PFSK-1 (cell line): ENCODE measurements around the gene IFT81.

Experiments used
- POLR2AphosphoS5 ChIP-seq: IDR thresholded peaks from 2 replicates; pipeline ENCODE4 v1.6.1; 2012; ENCODE audit warnings: low read depth, mild to moderate bottlenecking, control low read depth, low read length, moderate library complexity
- SIN3A ChIP-seq: IDR thresholded peaks from 2 replicates; pipeline ENCODE4 v1.6.1; 2012; ENCODE audit warnings: mild to moderate bottlenecking, low read length, moderate library complexity, borderline replicate concordance; ENCODE audit not compliant: insufficient read depth

DNA sequence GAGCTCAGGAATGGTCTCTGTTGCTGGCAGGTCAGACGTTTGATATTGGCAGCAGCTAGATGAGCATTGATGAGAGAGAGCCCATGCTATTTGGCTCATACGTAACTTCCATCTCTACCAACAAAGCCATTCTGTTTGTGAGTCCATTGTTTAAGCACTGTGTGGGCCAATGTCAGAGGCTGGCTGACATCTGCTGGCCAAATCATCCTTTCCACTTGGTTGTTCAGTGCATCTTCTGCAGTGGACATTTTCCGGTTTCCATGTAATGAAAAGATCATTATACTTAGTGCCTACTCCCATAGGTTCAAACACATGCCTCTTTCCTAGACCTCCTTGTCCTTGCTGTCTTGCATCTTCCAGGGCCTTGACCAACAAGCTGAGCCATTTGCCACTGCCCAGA lies 59.2 kb downstream of the IFT81 start:
- no peak for TF ChIP-seq POLR2AphosphoS5
- TF ChIP-seq SIN3A, result no peak
